Iris pigment epithelial cell (primary cell): ENCODE results near the gene SMAGP.
A peak's percentile ranks its signal among the peaks of the same experiment; 100 is the strongest.
"Not testable (repeated sequence)": the region's sequence is repeated elsewhere in the genome, so short reads cannot be mapped to it uniquely, and the experiment has no call there.

ENCODE experiments used
- DNase-seq: peaks from one replicate; pipeline ENCODE4 v3.0.0-alpha.2; 2011; ENCODE audit warnings: low read depth

Gene SMAGP, protein sequence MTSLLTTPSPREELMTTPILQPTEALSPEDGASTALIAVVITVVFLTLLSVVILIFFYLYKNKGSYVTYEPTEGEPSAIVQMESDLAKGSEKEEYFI

GRCh38 chr12:51270067-51270950, at the start of gene SMAGP:
Gene SMAGP (minus strand): TSS chr12:51270415. CDS start chr12:51269278, 1,137 bp downstream.
- peak; percentile 36 for DNase-seq

DNA sequence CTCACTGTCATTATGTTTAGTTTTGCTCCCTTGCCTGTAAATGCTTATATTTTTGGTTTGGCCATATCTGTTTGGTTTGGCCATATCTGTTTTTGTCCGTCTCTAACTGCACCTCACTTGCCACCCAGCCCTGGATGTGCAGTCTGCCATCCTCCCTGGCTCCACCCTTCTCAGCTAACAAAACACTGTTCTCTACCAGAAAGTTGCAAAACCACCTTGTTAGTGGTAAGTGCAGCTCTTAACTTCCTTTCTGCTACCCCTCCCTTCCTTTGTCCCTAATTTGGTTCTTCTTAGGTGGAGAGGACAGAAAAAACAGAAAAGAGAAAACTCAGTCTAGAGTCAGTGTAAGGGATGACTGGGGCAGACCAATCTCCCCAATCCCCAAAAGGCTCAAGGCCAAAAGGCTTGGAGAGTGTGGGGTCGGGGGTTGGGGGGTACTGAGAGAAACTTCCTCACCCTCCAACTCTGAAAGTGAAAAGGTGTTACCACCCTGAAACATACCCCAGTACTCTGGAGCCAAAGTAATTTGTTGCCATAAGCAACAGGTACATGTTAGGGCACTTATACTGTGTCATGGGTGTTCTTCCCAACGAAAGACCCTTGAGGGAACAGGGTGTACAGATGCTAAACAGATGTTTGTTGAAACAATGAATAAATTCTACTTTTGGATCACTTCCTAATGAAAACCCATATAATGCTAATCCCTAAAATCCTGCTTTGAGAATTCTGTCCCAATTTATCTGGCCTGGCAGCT, 48.8 kb upstream of the SMAGP start:
- no peak for DNase-seq

DNA sequence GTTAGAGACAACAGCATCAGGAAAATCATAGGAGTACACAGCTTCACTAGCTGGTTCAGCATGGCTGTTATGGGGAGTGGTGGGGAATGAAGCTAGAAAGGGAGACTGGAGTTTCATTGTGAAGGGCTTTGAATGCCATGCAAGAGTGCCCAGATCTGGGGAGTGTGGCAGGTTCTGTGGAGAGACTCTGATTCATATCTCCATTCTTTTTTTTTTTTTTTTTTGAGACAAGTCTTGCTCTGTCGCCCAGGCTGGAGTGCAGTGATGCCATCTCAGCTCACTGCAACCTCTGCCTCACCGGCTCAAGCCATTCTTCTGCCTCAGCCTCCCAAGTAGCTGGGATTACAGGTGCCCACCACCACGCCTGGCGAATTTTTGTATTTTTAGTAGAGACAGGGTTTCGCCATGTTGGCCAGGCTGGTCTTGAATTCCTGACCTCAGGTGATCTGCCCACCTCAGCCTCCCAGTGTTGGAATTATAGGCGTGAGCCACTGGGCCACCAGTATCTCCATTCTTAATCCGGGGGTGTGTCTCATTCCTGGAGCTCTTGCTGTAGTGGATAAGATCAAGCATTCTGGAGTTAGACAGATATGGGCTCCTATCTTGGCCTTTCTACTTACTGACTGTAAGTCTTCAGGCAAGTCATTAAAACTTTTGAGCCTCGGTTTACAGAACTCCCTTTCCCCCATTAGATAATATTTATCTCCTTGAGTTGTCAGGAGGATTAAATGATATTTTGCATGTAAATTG, 48.0 kb upstream of the SMAGP start:
- DNase-seq = not testable (repeated sequence)

- no peak for DNase-seq
Observed at GRCh38 chr12:51311389-51311788, 41.2 kb upstream of the SMAGP start.

DNA sequence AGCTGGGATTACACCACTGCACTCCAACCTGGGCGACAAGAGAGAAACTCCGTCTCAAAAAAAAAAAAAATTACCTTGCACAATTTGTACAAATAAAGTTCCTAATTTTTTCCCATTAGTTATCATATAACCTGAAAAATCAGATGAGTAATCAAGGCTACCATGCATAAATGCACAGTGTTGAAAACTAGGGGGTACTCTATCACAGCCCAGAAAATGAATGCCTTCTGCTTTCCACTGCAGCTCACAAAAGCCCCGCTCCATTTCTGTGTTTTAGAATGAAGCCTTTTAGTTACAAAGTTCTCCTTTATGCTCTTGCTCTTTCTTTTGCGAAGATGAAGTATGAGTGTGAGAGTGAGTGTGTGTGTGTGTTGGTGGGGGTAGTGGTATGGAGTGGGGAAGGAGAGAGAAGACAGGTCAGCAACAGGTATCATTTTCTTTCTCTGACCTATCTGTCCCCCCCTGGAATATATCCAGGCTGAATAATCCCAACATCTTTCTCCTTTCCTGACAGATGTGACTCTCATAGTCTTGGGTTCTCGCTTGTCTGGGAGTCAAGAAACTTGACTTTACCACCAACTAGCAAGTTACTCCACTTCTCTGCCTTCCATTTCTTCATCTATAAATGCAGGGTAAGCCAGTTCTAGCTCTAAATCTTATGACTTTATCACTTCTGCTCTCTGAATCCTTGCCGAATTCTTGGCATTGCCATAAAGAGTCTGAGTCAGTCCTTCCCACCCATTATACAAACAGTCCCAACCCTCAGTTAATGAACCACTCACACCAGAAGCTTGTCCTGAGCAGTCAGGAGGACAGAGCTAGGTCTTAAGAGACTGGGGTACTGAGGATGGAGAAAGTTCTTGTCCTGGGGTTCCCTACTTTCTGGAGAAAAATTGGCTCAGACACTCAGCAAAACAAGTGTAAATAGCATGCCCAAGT, 37.7 kb upstream of the SMAGP start:
- peak; percentile 88 for DNase-seq

DNA sequence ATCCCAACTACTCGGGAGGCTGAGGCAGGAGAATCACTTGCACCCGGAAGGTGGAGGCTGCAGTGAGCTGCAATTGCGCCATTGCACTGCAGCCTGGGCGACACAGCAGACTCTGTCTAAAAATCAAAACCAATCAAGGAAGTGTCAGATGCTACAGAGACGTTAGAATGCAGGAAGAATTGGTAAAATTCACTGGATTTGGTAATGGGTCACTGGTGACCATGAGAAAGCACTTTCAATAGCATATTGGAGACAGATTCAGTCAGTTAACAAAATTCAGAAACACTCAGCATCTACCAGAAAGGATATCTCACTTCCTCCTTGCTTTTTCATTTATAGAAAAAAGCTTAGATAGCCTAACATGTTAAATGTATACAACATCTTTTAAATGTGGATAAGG, 36.3 kb upstream of the SMAGP start:
- no peak for DNase-seq

GRCh38 chr12:51300768-51301167, 30.6 kb upstream of the SMAGP start:
- DNase-seq = not testable (repeated sequence)

- DNase-seq = no peak
Observed at GRCh38 chr12:51295651-51296050, 25.4 kb upstream of the SMAGP start.

- not testable (repeated sequence) for DNase-seq
Observed at GRCh38 chr12:51294097-51294496, 23.9 kb upstream of the SMAGP start.

DNA sequence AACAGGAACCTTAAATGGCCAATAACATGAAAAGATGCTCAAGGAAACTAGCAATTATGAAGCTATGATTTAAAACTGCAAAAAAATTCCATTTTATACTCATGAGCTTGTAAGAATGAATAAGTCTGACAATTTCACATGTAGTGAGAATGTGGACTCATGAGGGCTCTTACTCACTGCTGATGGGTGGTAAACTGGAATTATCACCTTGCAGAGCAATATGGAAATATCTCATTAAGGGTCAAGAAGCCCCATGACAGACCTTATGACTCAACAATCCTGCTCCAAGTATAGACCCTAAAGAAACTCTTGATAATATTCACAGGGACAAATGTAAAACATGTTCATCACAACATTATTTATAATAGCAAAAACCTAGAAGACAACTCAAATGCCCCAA, 23.5 kb upstream of the SMAGP start:
- DNase-seq = no peak

DNA sequence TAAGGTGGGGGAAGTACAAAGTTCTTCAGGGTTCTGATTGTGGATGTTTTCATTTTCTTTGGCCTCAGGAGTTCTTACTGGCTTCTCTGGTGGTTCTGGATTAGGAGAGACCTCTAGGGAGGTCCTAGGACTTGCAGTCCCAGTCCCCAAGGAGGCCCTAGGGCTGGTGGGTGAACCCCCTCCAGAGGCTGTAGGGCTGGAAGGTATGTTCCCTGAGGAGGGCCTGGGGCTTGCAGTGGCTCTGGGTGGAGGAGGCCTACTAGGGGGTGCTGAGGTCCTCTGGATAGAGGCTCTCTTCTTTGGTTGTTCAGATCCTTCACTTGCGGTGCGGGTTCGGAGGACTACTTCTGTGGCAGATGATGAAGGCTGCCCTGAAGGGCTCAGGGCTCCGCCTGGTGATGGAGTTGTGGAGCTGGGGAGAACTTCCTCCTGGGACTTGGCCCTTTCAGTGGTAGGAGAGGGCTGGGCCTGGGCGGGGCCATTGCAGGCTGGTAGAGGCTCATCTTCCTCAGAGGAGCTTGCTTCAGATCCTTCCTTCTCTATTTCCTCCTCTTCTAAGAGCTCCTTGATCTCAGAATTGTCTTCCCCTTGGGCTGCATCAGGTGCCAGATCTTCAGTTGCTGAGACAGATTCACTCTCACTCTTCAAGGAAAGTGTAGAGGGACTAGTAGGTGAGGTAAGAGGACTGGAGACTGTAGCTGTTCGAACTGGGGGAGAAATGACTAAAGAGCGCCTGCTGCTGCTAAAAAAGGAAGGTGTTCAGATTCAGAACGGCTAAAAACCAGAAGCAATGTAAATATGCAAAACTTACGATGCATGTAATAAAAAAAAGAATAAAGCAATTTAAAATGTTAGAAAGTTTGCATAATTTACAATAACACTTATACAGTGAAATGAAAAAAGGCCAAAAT, 21.6 kb upstream of the SMAGP start:
- DNase-seq = not testable (repeated sequence)

- no peak for DNase-seq
Observed at GRCh38 chr12:51285843-51286242, 15.6 kb upstream of the SMAGP start.

DNA sequence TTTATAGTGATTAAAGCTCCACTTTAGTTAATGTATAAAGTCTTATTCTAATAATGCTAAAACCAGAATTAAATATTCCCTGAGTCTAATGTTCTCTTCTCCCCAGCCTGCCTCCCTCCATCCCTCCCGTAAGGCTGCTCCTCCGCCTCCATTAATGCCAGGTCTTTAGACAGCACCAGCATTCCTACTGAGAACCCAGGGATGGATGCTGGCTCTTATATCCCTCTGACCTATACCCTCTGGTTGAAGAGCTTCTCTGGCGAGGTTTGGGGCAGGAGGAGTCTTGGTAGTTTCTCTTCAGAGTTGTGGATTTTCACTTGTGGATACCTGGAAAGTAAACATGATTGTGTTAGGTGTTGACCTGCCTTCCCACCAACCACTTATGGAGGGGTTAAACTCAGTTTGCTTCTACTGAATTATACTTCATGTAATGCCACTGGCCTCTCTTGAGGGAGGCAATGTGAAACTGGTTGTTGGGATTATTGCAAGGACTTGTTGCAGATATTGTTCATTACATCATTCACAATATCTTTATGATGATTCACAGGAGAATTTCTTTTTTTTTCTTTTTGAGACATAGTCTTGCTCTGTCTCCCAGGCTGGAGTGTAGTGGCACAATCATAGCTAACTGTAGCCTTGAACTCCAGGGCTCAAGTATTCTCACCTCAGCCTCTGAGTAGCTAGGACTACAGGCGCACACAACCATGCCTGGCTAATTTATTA, 11.1 kb upstream of the SMAGP start:
- peak; percentile 80 for DNase-seq

DNA sequence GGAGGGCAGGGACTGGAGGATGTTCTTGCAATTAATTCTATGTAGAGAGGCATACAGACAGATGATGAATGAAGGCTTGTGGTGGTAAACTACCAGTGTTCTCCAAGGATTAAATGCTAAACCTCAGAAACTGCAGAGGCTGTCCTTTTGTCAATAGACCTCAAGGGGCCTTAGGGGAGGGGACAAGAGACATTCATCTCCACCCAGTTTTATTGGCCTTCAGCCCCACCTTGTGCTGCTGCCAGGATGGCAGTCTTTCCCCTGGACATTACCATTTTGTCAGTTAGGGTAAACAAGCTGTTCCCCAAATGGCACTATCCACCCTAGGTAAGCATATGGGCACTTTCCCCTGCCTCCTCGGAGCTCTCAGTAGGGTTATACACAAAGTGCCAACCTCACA, 4.9 kb upstream of the SMAGP start:
- no peak for DNase-seq

DNA sequence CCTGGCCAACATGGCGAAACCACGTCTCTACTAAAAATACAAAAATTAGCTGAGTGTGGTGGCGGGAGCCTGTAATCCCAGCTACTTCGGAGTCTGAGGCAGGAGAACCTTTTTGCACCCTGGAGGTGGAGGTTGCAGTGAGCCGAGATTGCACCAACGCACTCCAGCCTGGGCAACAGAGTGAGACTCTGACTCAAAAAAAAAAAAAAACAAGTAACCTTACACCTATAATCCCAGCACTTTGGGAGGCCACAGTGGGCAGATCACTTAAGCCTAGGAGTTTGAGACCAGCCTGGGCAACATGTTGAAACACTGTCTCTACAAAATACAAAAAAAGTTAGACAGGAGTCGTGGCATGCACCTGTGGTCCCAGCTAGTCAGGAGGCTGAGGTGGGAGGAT, 2.6 kb upstream of the SMAGP start:
- not testable (repeated sequence) for DNase-seq

DNA sequence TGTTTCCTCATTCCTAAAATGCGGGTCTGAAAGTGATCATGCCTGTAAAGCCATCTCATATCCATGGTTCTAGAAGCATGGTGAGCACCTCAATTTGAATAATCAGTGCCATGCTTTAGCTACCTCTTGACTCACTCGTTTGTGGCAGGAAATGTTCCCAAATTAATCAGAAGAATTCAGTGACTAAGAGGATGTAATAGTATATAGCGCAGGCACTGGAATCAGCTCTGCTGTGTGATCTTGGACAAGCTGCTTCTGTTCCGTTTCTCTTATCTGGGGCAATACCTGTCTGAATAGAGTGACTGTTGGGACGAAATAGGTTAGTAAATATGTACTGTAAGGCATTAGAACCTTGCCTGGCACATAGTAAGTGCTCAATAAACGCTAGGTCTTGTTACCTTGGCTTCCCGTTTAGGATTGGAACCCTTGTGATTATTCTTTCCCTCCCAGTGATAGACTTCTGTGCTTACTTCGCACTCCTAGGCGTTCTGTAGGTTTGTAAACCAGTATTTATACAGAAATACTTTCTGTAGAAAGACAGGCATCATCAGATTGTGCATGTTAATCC, 820 bp upstream of the SMAGP start:
- peak; percentile 84 for DNase-seq

DNA sequence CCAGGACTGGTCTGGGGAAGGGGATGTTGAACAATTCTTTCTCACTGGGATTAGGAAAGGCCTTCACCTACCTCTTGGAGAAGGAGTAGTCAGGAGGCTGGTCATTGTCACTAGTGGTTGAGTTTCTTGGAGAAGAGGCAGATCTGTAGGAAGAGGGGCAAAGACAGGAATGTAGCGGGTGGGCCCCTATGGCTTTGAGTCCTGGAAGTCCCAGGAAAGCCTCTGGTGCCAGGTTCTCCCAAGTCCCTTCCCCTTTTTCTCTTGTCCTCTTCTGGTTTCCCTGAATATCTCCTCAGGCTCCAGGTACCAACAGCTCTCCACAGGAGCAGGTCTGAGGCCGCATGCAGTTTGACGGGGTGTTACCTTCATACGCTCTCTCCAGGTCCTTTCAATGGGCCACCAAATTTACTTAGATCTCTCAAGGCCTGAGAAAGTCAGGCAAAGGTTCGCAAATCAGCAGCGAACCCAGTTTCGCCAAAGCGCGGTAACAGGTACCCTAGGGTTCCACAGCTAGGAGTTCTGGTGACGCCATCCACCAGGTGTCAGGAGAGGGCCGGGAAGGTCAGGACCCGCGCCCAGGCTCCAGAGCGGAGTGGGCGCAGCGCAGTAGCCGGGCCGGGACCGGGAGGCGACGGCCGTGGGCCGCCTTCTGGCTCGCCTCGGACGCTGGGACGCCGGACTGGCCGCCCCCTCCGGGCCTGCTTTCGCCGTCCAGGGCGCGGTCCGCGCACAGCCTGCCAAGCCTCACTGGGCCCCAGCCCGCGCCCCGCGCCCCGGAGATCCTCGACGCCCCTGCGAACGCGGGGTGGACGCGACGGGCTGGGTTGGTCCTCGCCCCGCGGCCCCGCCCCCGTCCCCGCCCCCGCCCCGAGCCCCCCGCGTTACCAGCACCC, 795 bp downstream of the SMAGP start:
- DNase-seq = peak; percentile 27

DNA sequence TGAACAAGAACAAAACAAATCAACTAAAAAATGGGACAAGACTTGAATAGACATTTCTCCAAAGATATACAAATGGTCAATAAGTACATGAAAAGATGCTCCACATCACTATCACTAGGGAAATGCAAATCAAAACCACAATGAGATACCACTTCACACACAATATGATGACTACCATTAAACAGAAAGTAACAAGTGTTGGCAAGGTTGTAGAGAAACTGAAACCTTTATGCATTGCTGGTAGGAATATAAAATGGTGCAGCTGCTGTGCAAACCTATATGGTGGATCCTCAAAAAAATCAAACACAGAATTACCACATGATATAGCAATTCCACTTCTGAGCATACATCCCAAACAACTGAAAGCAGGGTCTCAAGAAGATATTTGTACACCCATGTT, 5.2 kb downstream of the SMAGP start:
- no peak for DNase-seq
